Trophoblast cell (in vitro differentiated cells and primary cell): ENCODE results near the gene PTPRT.

Experiments
- DNase-seq, 2 donors: peaks; one replicate each; pipeline ENCODE4 v3.0.0-alpha.2; 2016
- H2AFZ ChIP-seq: 2 replicates; pipeline ENCODE4 v1.6.1; 2013; ENCODE audit warnings: low read length, moderate library complexity, mild to moderate bottlenecking; ENCODE audit not compliant: insufficient read depth, poor library complexity
- H2AK5ac ChIP-seq: 2 replicates; pipeline ENCODE4 v1.6.1; 2013; ENCODE audit warnings: mild to moderate bottlenecking, low read length
- H2BK120ac ChIP-seq: 2 replicates; pipeline ENCODE4 v1.6.1; 2013; ENCODE audit warnings: low read length, mild to moderate bottlenecking, moderate library complexity; ENCODE audit not compliant: insufficient read depth, poor library complexity
- H2BK12ac ChIP-seq: 2 replicates; pipeline ENCODE4 v1.6.1; 2013; ENCODE audit warnings: mild to moderate bottlenecking, low read length, moderate library complexity
- H2BK5ac ChIP-seq: 2 replicates; pipeline ENCODE4 v1.6.1; 2013; ENCODE audit warnings: low read length, low read depth, moderate library complexity, mild to moderate bottlenecking; ENCODE audit not compliant: poor library complexity
- H3K14ac ChIP-seq: 2 replicates; pipeline ENCODE4 v1.6.1; 2013; ENCODE audit warnings: mild to moderate bottlenecking, low read length
- H3K18ac ChIP-seq: 2 replicates; pipeline ENCODE4 v1.6.1; 2013; ENCODE audit warnings: mild to moderate bottlenecking, low read length
- H3K23ac ChIP-seq: 2 replicates; pipeline ENCODE4 v1.6.1; 2013; ENCODE audit warnings: low read length
- H3K27ac ChIP-seq: 2 replicates; pipeline ENCODE4 v1.5.1; 2013; ENCODE audit warnings: low read depth, mild to moderate bottlenecking, inconsistent platforms, low read length, moderate library complexity
- H3K27me3 ChIP-seq: 2 replicates; pipeline ENCODE4 v1.6.1; 2013; ENCODE audit warnings: inconsistent platforms, mild to moderate bottlenecking, low read length, moderate library complexity; ENCODE audit not compliant: insufficient read depth
- H3K36me3 ChIP-seq, 2 experiments: 1 replicate in 1 of 2; 2 replicates in 1 of 2; pipeline ENCODE4 v1.6.1; 2013; ENCODE audit warnings: low read length in 2 of 2, mild to moderate bottlenecking in 2 of 2, moderate library complexity in 1 of 2; ENCODE audit not compliant: insufficient read depth in 2 of 2, control insufficient read depth in 1 of 2
- H3K4ac ChIP-seq: 2 replicates; pipeline ENCODE4 v1.6.1; 2013; ENCODE audit warnings: low read depth, mild to moderate bottlenecking, low read length, moderate library complexity
- H3K4me1 ChIP-seq, 2 experiments: 1 replicate in 1 of 2; 2 replicates in 1 of 2; pipeline ENCODE4 v1.6.1; 2013; ENCODE audit warnings: low read length in 2 of 2, mild to moderate bottlenecking in 2 of 2, moderate library complexity in 1 of 2; ENCODE audit not compliant: insufficient read depth in 2 of 2, control insufficient read depth in 1 of 2
- H3K4me2 ChIP-seq: 2 replicates; pipeline ENCODE4 v1.6.1; 2013; ENCODE audit warnings: inconsistent platforms, mild to moderate bottlenecking, low read length, moderate library complexity
- H3K4me3 ChIP-seq: 2 replicates; pipeline ENCODE4 v1.5.1; 2013; ENCODE audit warnings: mild to moderate bottlenecking, low read depth, low read length, inconsistent platforms
- H3K79me1 ChIP-seq: one replicate; pipeline ENCODE4 v1.6.1; 2013; ENCODE audit warnings: low read length
- H3K79me2 ChIP-seq: 2 replicates; pipeline ENCODE4 v1.6.1; 2013; ENCODE audit warnings: low read length, mild to moderate bottlenecking; ENCODE audit not compliant: control insufficient read depth, insufficient read depth, poor library complexity
- H3K9ac ChIP-seq: 2 replicates; pipeline ENCODE4 v1.6.1; 2013; ENCODE audit warnings: mild to moderate bottlenecking, low read length
- H3K9me3 ChIP-seq: 2 replicates; pipeline ENCODE4 v1.6.1; 2013; ENCODE audit warnings: low read depth, mild to moderate bottlenecking, control low read depth, inconsistent platforms, low read length; ENCODE audit not compliant: insufficient read depth
- H4K12ac ChIP-seq: 2 replicates; pipeline ENCODE4 v1.6.1; 2013; ENCODE audit warnings: low read depth, mild to moderate bottlenecking, low read length, moderate library complexity
- H4K8ac ChIP-seq: 2 replicates; pipeline ENCODE4 v1.6.1; 2013; ENCODE audit warnings: low read depth, mild to moderate bottlenecking, low read length, moderate library complexity
- H4K91ac ChIP-seq: one replicate; pipeline ENCODE4 v1.6.1; 2013; ENCODE audit warnings: low read depth, mild to moderate bottlenecking, low read length, moderate library complexity
- WGBS: extraction: QIAGEN DNeasy Blood & Tissue Kit; methylation state at CpG from one replicate; pipeline ENCODE4 v1.1.7; 2013; ENCODE audit warnings: missing lambda C conversion rate; ENCODE audit not compliant: insufficient read length, insufficient coverage; ENCODE audit errors: extremely low coverage; 5-methylcytosine and 5-hydroxymethylcytosine counted together

PTPRT gene

DNA sequence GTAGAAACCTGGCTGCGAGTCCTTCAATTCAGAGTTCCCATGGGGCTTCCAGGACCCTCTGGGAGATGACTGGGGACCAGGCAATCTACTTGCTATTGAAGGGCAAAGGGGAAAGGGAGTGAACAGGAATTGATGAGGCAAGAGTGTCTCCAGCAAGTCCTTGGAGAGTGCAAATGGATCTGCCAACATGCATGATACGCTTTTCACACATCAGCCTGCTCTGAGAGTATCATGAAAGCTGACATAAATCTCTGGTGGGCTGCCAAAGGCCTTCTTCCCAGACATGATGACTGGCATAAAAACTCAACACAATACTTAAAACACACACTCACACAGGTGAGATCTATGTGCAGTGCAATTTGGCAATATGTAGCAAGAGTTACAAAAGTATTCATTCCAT is 759.1 kb downstream of the PTPRT start:
- no peak overlapping the region for H4K12ac ChIP-seq

DNA sequence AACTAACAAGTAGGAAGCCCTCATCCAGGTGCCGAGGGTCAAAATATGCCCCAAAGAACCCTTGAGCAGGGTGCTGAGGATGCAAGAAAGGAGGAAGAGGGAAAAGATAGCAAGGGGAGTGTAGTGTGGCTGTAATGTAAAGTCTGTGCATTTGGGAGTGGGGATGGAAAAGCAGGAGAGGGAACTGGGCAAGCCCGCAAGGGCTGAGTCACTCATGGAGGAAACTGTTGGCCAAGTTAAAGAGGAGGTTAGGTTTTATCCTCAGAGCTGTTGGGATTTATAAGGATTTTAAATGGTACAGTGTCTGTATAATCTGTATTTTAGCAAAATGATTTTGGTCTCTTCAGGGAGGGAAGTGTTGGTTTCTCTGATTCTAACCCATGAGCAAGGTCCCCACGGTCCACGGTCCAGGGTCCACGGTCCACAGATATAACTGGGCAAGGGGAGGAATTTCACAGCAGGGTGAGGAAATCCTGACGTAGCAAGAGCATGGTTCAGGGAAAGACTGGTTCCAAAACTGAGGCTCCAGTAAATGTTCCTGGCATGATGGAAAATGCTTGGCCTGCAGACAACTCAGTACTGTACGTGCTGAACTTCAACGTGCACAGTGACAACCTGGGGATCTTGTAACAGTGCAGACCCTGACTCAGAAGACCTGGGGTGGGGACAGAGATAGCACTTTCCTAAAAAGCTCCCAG is 759.8 kb downstream of the PTPRT start:
- Histone ChIP-seq H3K23ac (no peak overlapping the region), H3K18ac (no peak overlapping the region), H2BK12ac (no peak overlapping the region), H3K27me3 (no peaks in the 10 kb centered on the region), H3K4ac (no peak overlapping the region), H3K79me1 (no peaks in the 10 kb centered on the region), H2BK120ac (no peak overlapping the region), H2AK5ac (no peak overlapping the region), H3K9me3 (no peaks in the 10 kb centered on the region), H3K79me2 (no peaks in the 10 kb centered on the region), H3K14ac (no peak overlapping the region), H4K8ac (no peak overlapping the region), H3K9ac (no peak overlapping the region), H2BK5ac (no peak overlapping the region), H3K4me2 (no peak overlapping the region), H3K4me1 (no peaks in the 10 kb centered on the region), H4K91ac (no peak overlapping the region), H3K36me3 (no peaks in the 10 kb centered on the region), H3K4me3 (no peak overlapping the region), H2AFZ (no peak overlapping the region), H4K12ac (no peak overlapping the region), H3K27ac (no peak overlapping the region)
- no CpG with 5 or more reads among the region's 8 CpGs for WGBS
- DNase-seq = no peak

More for the DNA sequence above, 759.1 kb downstream of the PTPRT start:
- DNase-seq = peak in 1 of 2 donors; percentile 6
- no peak overlapping the region for H2AK5ac ChIP-seq
- no peak overlapping the region for H4K91ac ChIP-seq
- no CpG with 5 or more reads among the region's 2 CpGs for WGBS
- no peaks in the 10 kb centered on the region for H3K79me2 ChIP-seq
- H2BK12ac ChIP-seq = no peak overlapping the region
- no peak overlapping the region for H3K23ac ChIP-seq
- H3K9ac ChIP-seq = no peak overlapping the region
- no peaks in the 10 kb centered on the region for H3K27me3 ChIP-seq
- no peak overlapping the region for H2AFZ ChIP-seq
- H3K4ac ChIP-seq = no peak overlapping the region
- no peak overlapping the region for H3K27ac ChIP-seq
- no peak overlapping the region for H4K8ac ChIP-seq
- H2BK5ac ChIP-seq = no peak overlapping the region
- H3K18ac ChIP-seq = no peak overlapping the region
- H3K4me2 ChIP-seq = no peak overlapping the region
- no peaks in the 10 kb centered on the region for H3K9me3 ChIP-seq
- no peak overlapping the region for H3K14ac ChIP-seq
- H3K4me1 ChIP-seq = no peaks in the 10 kb centered on the region
- no peaks in the 10 kb centered on the region for H3K36me3 ChIP-seq
- H2BK120ac ChIP-seq = no peak overlapping the region
- H3K4me3 ChIP-seq = no peak overlapping the region
- no peaks in the 10 kb centered on the region for H3K79me1 ChIP-seq

DNA sequence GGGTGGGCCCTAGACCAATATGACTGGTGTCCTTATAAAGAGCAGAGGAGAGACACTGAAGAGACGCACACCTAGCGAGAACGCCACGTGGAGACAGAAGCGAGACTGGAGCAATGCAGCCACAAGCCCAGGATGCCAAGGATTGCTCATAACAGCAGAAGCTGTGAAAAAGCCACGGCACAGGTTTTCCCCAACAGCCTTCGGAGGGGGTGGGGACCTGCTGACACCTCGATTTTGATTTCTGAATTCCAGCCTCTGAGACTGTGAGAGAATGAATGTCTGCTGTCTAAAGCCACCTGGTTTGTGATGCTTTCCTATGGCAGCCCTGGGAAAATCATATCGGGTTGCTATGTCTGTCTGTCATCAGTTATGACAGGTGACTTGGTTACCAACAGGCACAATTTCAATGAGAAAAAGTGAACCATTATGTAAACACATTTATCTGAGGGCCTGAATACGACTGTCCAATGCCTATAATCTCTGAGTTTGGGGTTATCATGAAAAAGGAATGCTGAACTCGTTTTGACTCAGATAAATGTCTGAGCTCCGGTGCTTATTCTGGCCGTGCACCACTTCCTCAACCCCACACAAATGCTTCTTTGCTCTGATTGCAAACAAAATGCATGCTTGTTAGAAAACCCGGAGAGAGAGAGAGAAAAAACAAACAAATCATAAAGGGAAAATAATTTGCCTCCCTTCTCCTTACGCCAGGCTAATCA is 769.7 kb downstream of the PTPRT start:
- no peak for DNase-seq
- Histone ChIP-seq H3K18ac (no peak overlapping the region), H4K8ac (no peak overlapping the region), H3K23ac (no peak overlapping the region), H4K91ac (no peak overlapping the region), H3K9ac (no peak overlapping the region), H3K79me1 (no peaks in the 10 kb centered on the region), H2BK5ac (no peak overlapping the region), H3K27ac (no peak overlapping the region), H3K4me3 (no peak overlapping the region), H3K27me3 (no peaks in the 10 kb centered on the region), H3K79me2 (no peaks in the 10 kb centered on the region), H2BK12ac (no peak overlapping the region), H3K36me3 (no peaks in the 10 kb centered on the region), H3K4ac (no peak overlapping the region), H2AFZ (no peak overlapping the region), H2AK5ac (no peak overlapping the region), H2BK120ac (no peak overlapping the region), H3K9me3 (peaks cover 2% of the 10 kb centered on the region), H3K14ac (no peak overlapping the region), H3K4me2 (no peak overlapping the region), H3K4me1 (no peaks in the 10 kb centered on the region), H4K12ac (no peak overlapping the region)
- WGBS = no CpG with 5 or more reads among the region's 15 CpGs

DNA sequence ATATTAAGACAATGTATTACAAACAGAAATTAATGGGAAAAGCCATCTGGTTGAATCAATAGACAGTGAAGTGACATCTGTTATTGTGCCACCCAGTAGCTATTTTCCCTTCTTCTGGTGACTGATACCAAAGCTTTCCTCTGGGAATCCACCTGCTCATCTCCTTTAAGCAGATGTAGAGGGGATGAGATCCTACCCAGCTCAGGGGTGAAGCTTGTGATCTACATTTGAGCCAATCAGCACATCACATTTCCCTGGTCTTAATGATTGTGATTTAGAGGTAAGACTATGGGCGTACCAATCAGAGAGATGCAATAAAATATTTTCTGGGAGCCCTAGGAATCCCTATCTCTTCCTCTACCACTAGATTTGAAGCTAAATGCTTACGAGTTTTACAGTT is 782.9 kb downstream of the PTPRT start:
- Histone ChIP-seq H3K14ac (no peak overlapping the region), H4K8ac (no peak overlapping the region), H3K4me3 (no peak overlapping the region), H3K4me2 (no peak overlapping the region), H2AFZ (no peak overlapping the region), H3K27ac (no peak overlapping the region), H3K9me3 (no peaks in the 10 kb centered on the region), H2BK12ac (no peak overlapping the region), H3K36me3 (no peaks in the 10 kb centered on the region), H3K4me1 (no peaks in the 10 kb centered on the region), H3K79me1 (no peaks in the 10 kb centered on the region), H4K91ac (no peak overlapping the region), H3K9ac (no peak overlapping the region), H2AK5ac (no peak overlapping the region), H2BK120ac (no peak overlapping the region), H4K12ac (no peak overlapping the region), H3K79me2 (no peaks in the 10 kb centered on the region), H3K4ac (no peak overlapping the region), H3K18ac (no peak overlapping the region), H3K23ac (no peak overlapping the region), H2BK5ac (no peak overlapping the region), H3K27me3 (no peaks in the 10 kb centered on the region)
- no CpG with 5 or more reads among the region's 2 CpGs for WGBS
- no peak for DNase-seq
